Smooth muscle cell (in vitro differentiated cells): Measurements from ENCODE around the gene ZC3H7B. TPM values are rescaled to one million over a fixed set of nuclear protein-coding genes. Genes with fewer than 3 reads are reported as not detected.

Experiments
- DNase-seq: peaks from one replicate; lab custom pipeline; 2025; ENCODE audit not compliant: unreplicated experiment; lab: John Stamatoyannopoulos, UW
- H2AFZ ChIP-seq: fragments of 200-600 bp; sonication (generic); 2 replicates; pipeline ENCODE4 v1.6.0; 2016; ENCODE audit warnings: antibody characterized with exemption, low read depth, mild to moderate bottlenecking
- H3F3A ChIP-seq: fragments of 200-600 bp; sonication (generic); 2 replicates; pipeline ENCODE4 v1.6.0; 2017; ENCODE audit warnings: antibody characterized with exemption, low read depth
- H3K27ac ChIP-seq: fragments of 200-600 bp; sonication (generic); 2 replicates; pipeline ENCODE4 v1.5.1; 2016; ENCODE audit warnings: low read depth, mild to moderate bottlenecking
- H3K27me3 ChIP-seq: fragments of 200-600 bp; sonication (generic); 2 replicates; pipeline ENCODE4 v1.6.1; 2016; ENCODE audit warnings: low read depth, mild to moderate bottlenecking
- H3K36me3 ChIP-seq: fragments of 200-600 bp; sonication (generic); 2 replicates; pipeline ENCODE4 v1.5.1; 2016; ENCODE audit warnings: low read depth
- H3K4me1 ChIP-seq: fragments of 200-600 bp; sonication (generic); 2 replicates; pipeline ENCODE4 v1.5.1; 2016; ENCODE audit warnings: low read depth
- H3K4me2 ChIP-seq: fragments of 200-600 bp; sonication (generic); 2 replicates; pipeline ENCODE4 v1.6.0; 2016; ENCODE audit warnings: mild to moderate bottlenecking
- H3K4me3 ChIP-seq: fragments of 200-600 bp; sonication (generic); 2 replicates; pipeline ENCODE4 v1.5.1; 2016; ENCODE audit warnings: mild to moderate bottlenecking
- H3K79me2 ChIP-seq: fragments of 200-600 bp; sonication (generic); 2 replicates; pipeline ENCODE4 v1.6.0; 2016; ENCODE audit warnings: low read depth, mild to moderate bottlenecking
- H3K9ac ChIP-seq: fragments of 200-600 bp; sonication (generic); 2 replicates; pipeline ENCODE4 v1.6.0; 2016; ENCODE audit warnings: low read depth
- H3K9me3 ChIP-seq: fragments of 200-600 bp; sonication (generic); replicated peaks from 2 replicates; pipeline ENCODE4 v1.5.1; 2016; ENCODE audit warnings: low read depth
- H4K20me1 ChIP-seq: fragments of 200-600 bp; sonication (generic); 2 replicates; pipeline ENCODE4 v1.6.0; 2016; ENCODE audit warnings: low read depth
- WGBS: methylation state at CpG from one replicate; pipeline ENCODE4 v1.1.7; 2016; ENCODE audit warnings: low lambda C conversion rate; 5-methylcytosine and 5-hydroxymethylcytosine counted together
- polyA plus RNA-seq: library from polyadenylated mRNA; unstranded; fragments of >200 nt; fragmentation: Nextera tagmentation; extraction: Ambion mirVana; gene quantifications from 2 replicates; pipeline ENCODE4 v1.2.1, GENCODE V29; 2016
- total RNA-seq: library from RNA; depleted of rRNA; stranded (reverse); fragments of >200 nt; gene quantifications from 2 replicates; pipeline ENCODE4 v1.2.3, GENCODE V29; 2014
- TF ChIP-seq, protein P1 (sequence below): fragments of 200-600 bp; sonication (generic); IDR thresholded peaks from 2 replicates; pipeline ENCODE4 v1.5.1; 2017; ENCODE audit warnings: borderline replicate concordance, mild to moderate bottlenecking, antibody characterized with exemption; ENCODE audit not compliant: insufficient read depth, poor library complexity, severe bottlenecking

The ZC3H7B gene
- total and polyA plus RNA-seq, 2 experiments from 2014 or later: 3.7 to 20.6 TPM

- no peak overlapping the region for H3K4me3 ChIP-seq
- WGBS: 90% methylated on average over 9 of the region's 9 CpGs
- no peak overlapping the region for H2AFZ ChIP-seq
- H3K4me1 ChIP-seq: peaks cover 12% of the 10 kb centered on the region
- H3K9me3 ChIP-seq: no peaks in the 10 kb centered on the region
- no peak for DNase-seq
- no peaks in the 10 kb centered on the region for H4K20me1 ChIP-seq
- H3K36me3 ChIP-seq: no peaks in the 10 kb centered on the region
- TF ChIP-seq, protein P1, sequence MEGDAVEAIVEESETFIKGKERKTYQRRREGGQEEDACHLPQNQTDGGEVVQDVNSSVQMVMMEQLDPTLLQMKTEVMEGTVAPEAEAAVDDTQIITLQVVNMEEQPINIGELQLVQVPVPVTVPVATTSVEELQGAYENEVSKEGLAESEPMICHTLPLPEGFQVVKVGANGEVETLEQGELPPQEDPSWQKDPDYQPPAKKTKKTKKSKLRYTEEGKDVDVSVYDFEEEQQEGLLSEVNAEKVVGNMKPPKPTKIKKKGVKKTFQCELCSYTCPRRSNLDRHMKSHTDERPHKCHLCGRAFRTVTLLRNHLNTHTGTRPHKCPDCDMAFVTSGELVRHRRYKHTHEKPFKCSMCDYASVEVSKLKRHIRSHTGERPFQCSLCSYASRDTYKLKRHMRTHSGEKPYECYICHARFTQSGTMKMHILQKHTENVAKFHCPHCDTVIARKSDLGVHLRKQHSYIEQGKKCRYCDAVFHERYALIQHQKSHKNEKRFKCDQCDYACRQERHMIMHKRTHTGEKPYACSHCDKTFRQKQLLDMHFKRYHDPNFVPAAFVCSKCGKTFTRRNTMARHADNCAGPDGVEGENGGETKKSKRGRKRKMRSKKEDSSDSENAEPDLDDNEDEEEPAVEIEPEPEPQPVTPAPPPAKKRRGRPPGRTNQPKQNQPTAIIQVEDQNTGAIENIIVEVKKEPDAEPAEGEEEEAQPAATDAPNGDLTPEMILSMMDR: no peak
- no peak overlapping the region for H3K4me2 ChIP-seq
- no peak overlapping the region for H3K27ac ChIP-seq
- H3K9ac ChIP-seq: no peak overlapping the region
- H3K27me3 ChIP-seq: no peaks in the 10 kb centered on the region
- H3F3A ChIP-seq: no peaks in the 10 kb centered on the region
- no peaks in the 10 kb centered on the region for H3K79me2 ChIP-seq
Measured at GRCh38 chr22:41369837-41370236, 68.5 kb downstream of the ZC3H7B start.

- Histone ChIP-seq H3K36me3 (no peaks in the 10 kb centered on the region), H3K79me2 (no peaks in the 10 kb centered on the region), H3K27me3 (no peaks in the 10 kb centered on the region), H3K4me1 (peaks cover 1% of the 10 kb centered on the region), H3K4me2 (no peak overlapping the region), H3K27ac (no peak overlapping the region), H3K4me3 (no peak overlapping the region), H3K9me3 (no peaks in the 10 kb centered on the region), H3K9ac (no peak overlapping the region), H3F3A (peaks cover 9% of the 10 kb centered on the region), H2AFZ (no peak overlapping the region), H4K20me1 (no peaks in the 10 kb centered on the region)
- no peak for DNase-seq
- 71% methylated on average over 6 of the region's 6 CpGs for WGBS
- TF ChIP-seq, protein P1: no peak
Measured at GRCh38 chr22:41377846-41378245, 76.5 kb downstream of the ZC3H7B start.

GRCh38 chr22:41380993-41381328 is 79.6 kb downstream of the ZC3H7B start:
- DNase-seq: no peak
- Histone ChIP-seq H2AFZ (peak overlapping the region; percentile 18), H3K4me2 (peak overlapping the region; percentile 91), H3K27ac (peak overlapping the region; percentile 98), H3K36me3 (no peaks in the 10 kb centered on the region), H3K9ac (peak overlapping the region; percentile 96), H3K9me3 (no peaks in the 10 kb centered on the region), H3K79me2 (no peaks in the 10 kb centered on the region), H3F3A (peaks cover 9% of the 10 kb centered on the region), H3K27me3 (no peaks in the 10 kb centered on the region), H3K4me3 (peak overlapping the region; percentile 90), H4K20me1 (peaks cover 15% of the 10 kb centered on the region), H3K4me1 (peaks cover 10% of the 10 kb centered on the region)
- 1% methylated on average over 19 of the region's 22 CpGs for WGBS
- TF ChIP-seq, protein P1: no peak

DNA sequence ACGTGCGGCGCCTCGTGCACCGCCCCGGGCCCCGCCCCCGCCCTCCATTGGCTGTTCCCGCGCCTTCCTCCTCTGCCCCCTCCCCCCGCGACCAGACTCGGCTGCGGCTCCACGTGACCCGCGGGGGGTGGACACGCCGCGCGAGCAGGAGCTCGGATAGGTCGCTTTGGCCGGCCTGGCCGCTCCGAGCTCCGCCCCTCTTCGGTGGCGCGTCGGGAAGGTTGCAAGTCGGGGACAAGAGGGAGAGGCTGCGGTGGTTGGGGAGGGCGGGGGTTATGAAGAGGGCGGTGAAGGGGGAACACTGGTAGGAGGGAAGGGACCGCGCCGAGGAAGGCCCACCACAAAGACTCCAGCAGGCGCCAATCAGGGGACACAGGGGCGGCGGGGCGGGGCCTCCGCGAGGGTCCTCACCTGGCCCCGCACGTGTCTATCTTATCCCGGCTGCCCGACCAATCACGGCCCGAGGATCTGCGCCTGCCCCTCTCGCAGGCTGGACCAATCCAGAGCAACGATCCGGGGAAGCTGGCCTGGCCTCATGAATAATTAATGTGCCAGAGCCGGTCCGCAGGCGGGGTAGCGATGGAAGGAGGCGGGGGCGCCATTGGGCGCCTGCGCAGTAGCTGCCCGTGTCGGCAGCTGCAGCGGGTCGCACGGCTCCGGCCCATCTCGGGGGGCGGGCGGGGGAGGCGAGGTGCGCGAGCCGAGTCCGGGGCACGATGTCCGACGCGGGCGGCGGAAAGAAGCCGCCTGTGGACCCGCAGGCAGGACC is 80.2 kb downstream of the ZC3H7B start, which contains the start of gene TEF:
TEF (plus strand) TSS at position 614 of the 769 bp plus-strand sequence; CDS start at position 717, 103 bp downstream.
- no peaks in the 10 kb centered on the region for H3K9me3 ChIP-seq
- peak within 1 kb of the TSS; percentile 90 for H3K4me3 ChIP-seq
- H3K79me2 ChIP-seq: no peaks in the 10 kb centered on the region
- H3K36me3 ChIP-seq: no peaks in the 10 kb centered on the region
- WGBS: under 1% methylated on average over 60 of the region's 84 CpGs
- peak within 1 kb of the TSS; percentile 96 for H3K9ac ChIP-seq
- no peaks in the 10 kb centered on the region for H3K27me3 ChIP-seq
- peak within 1 kb of the TSS; percentile 87 for H2AFZ ChIP-seq
- H3F3A ChIP-seq: peaks cover 9% of the 10 kb centered on the region
- H4K20me1 ChIP-seq: peaks cover 15% of the 10 kb centered on the region
- TF ChIP-seq, protein P1: no peak
- H3K4me2 ChIP-seq: peak within 1 kb of the TSS; percentile 91
- H3K27ac ChIP-seq: peak within 1 kb of the TSS; percentile 98
- peaks cover 10% of the 10 kb centered on the region for H3K4me1 ChIP-seq
- DNase-seq: peak; percentile 99
